HCT116 (cell line): ENCODE data around the gene UBXN10. TPM values are rescaled to one million over a fixed set of nuclear protein-coding genes. Genes with fewer than 3 reads are reported as not detected.

Source experiments
- ATAC-seq: fragments of 200-7000 bp; cut with Tn5 transposase; 2 replicates; pipeline ENCODE4 v1.9.1; 2020; ENCODE audit warnings: mild to moderate bottlenecking, moderate library complexity
- BruUV-seq: library from RNA; stranded (reverse); fragments of 400-500 nt; replicated peaks from 2 replicates; lab custom pipeline; 2021; lab: Mats Ljungman, UMichigan
- CTCF ChIA-PET: fragments of 300-600 bp; sonication (Branson Sonifier 250); formaldehyde crosslinking; loops from one replicate; lab custom pipeline; 2021; ENCODE audit warnings: antibody characterized with exemption; lab: Charles Lee
- POLR2A ChIA-PET: fragments of 300-600, 350-600 bp; sonication (Branson Sonifier 250); formaldehyde crosslinking; loops from one replicate; lab custom pipeline; 2021; ENCODE audit warnings: antibody characterized with exemption; lab: Charles Lee
- RAD21 ChIA-PET, 2 experiments: fragments of 300-600 bp; sonication (Branson Sonifier 250); formaldehyde crosslinking; loops; one replicate each; lab custom pipeline; 2023; ENCODE audit warnings: low total read pairs in 2 of 2; ENCODE audit not compliant: uncharacterized antibody in 2 of 2, unreplicated experiment in 2 of 2, low non-redundant PET in 1 of 2; lab: Charles Lee
- DNase-seq: peaks from one replicate; pipeline ENCODE4 v3.0.0-alpha.2; 2010; ENCODE audit warnings: low read depth, low spot score
- H2AFZ ChIP-seq: fragments of 200-600 bp; shearing (Covaris generic), sonication (generic); 2 replicates; pipeline ENCODE4 v1.6.1; 2017; ENCODE audit warnings: low read depth, mixed run types, mixed read lengths, antibody characterized with exemption, low read length; ENCODE audit not compliant: poor library complexity, severe bottlenecking
- H3K27ac ChIP-seq: 2 replicates; pipeline ENCODE4 v1.5.1; 2012; ENCODE audit warnings: low read depth, low read length
- H3K27me3 ChIP-seq: fragments of 200-600 bp; sonication (generic); 2 replicates; pipeline ENCODE4 v1.6.1; 2016; ENCODE audit warnings: mixed run types, low read length, mixed read lengths; ENCODE audit not compliant: insufficient read depth
- H3K36me3 ChIP-seq, 2 experiments: fragments of 200-500 bp in 1 of 2; fragments of 200-600 bp in 1 of 2; sonication (Bioruptor generic) in 1 of 2; sonication (generic) in 1 of 2; 2 replicates each; pipeline versions ENCODE4 v1.5.1 to v1.6.1; 2014 to 2016; ENCODE audit warnings: low read length in 2 of 2, inconsistent platforms in 1 of 2, mixed read lengths in 1 of 2, mixed run types in 1 of 2; ENCODE audit not compliant: insufficient read depth in 2 of 2, control insufficient read depth in 1 of 2
- H3K4me1 ChIP-seq, 2 experiments: fragments of 200-600 bp in 1 of 2; sonication (generic) in 1 of 2; 2 replicates each; pipeline versions ENCODE4 v1.5.1 to v1.6.1; 2012 to 2017; ENCODE audit warnings: low read length in 2 of 2, inconsistent platforms in 1 of 2, mild to moderate bottlenecking in 1 of 2, mixed read lengths in 1 of 2, mixed run types in 1 of 2, moderate library complexity in 1 of 2; ENCODE audit not compliant: insufficient read depth in 2 of 2, control insufficient read depth in 1 of 2
- H3K4me2 ChIP-seq: fragments of 200-600 bp; sonication (generic); 2 replicates; pipeline ENCODE4 v1.6.1; 2017; ENCODE audit warnings: mixed run types, low read length, mixed read lengths
- H3K4me3 ChIP-seq, 2 experiments: fragments of 200-600 bp in 1 of 2; sonication (generic) in 1 of 2; replicated peaks in 1 of 2; 2 replicates each; pipeline ENCODE4 v1.5.1; 2011 to 2016; ENCODE audit warnings: low read length in 2 of 2, control low read depth in 1 of 2, low read depth in 1 of 2, mild to moderate bottlenecking in 1 of 2, mixed read lengths in 1 of 2, mixed run types in 1 of 2
- H3K79me2 ChIP-seq: fragments of 200-600 bp; sonication (generic); 2 replicates; pipeline ENCODE4 v1.6.1; 2017; ENCODE audit warnings: mild to moderate bottlenecking, mixed run types, low read length, moderate library complexity, mixed read lengths; ENCODE audit not compliant: insufficient read depth
- H3K9ac ChIP-seq: fragments of 200-600 bp; sonication (generic); 2 replicates; pipeline ENCODE4 v1.6.1; 2016; ENCODE audit warnings: low read length, mixed read lengths
- H3K9me2 ChIP-seq: fragments of 200-600 bp; sonication (generic), shearing (Covaris generic); 2 replicates; pipeline ENCODE4 v1.6.1; 2017; ENCODE audit warnings: mixed run types, mild to moderate bottlenecking, moderate library complexity; ENCODE audit not compliant: insufficient read depth
- H3K9me3 ChIP-seq, 2 experiments: fragments of 200-500 bp in 1 of 2; fragments of 200-600 bp in 1 of 2; sonication (Bioruptor generic) in 1 of 2; sonication (generic) in 1 of 2; 2 replicates each; pipeline ENCODE4 v1.6.1; 2014 to 2017; ENCODE audit warnings: low read length in 2 of 2, mixed read lengths in 2 of 2, inconsistent platforms in 1 of 2, low read depth in 1 of 2, mild to moderate bottlenecking in 1 of 2, mixed run types in 1 of 2, moderate library complexity in 1 of 2; ENCODE audit not compliant: control insufficient read depth in 1 of 2, insufficient read depth in 1 of 2
- H4K20me1 ChIP-seq: fragments of 200-600 bp; sonication (generic), shearing (Covaris generic); 2 replicates; pipeline ENCODE4 v1.6.1; 2017; ENCODE audit warnings: mixed run types, mild to moderate bottlenecking, moderate library complexity; ENCODE audit not compliant: insufficient read depth
- ATF3 ChIP-seq: IDR thresholded peaks from 2 replicates; pipeline ENCODE4 v1.6.1; 2012
- CBX3 ChIP-seq: IDR thresholded peaks from 2 replicates; pipeline ENCODE4 v1.6.1; 2012; ENCODE audit warnings: low read depth
- CEBPB ChIP-seq: IDR thresholded peaks from 2 replicates; pipeline ENCODE4 v1.6.1; 2012; ENCODE audit warnings: low read depth
- CTCF ChIP-seq, 3 experiments: fragments of 200-600 bp in 1 of 3; sonication (generic) in 1 of 3; IDR thresholded peaks in 2 of 3; conservative IDR thresholded peaks in 1 of 3; 2 replicates each; pipeline ENCODE4 v1.5.1; 2012 to 2017; ENCODE audit warnings: low read depth in 2 of 3, low read length in 2 of 3, antibody characterized with exemption in 1 of 3, borderline replicate concordance in 1 of 3, control low read depth in 1 of 3, mild to moderate bottlenecking in 1 of 3, mixed read lengths in 1 of 3, mixed run types in 1 of 3, moderate library complexity in 1 of 3; ENCODE audit not compliant: insufficient read depth in 1 of 3
- EGR1 ChIP-seq: IDR thresholded peaks from 2 replicates; pipeline ENCODE4 v1.6.1; 2012; ENCODE audit warnings: low read depth
- EZH2phosphoT487 ChIP-seq: fragments of 200-600 bp; IDR thresholded peaks from 2 replicates; pipeline ENCODE4 v1.6.1; 2018; ENCODE audit warnings: antibody characterized with exemption, borderline replicate concordance
- FOSL1 ChIP-seq: IDR thresholded peaks from 2 replicates; pipeline ENCODE4 v1.6.1; 2012; ENCODE audit warnings: low read depth
- JUND ChIP-seq: IDR thresholded peaks from 2 replicates; pipeline ENCODE4 v1.6.1; 2012
- MAX ChIP-seq: IDR thresholded peaks from 2 replicates; pipeline ENCODE4 v1.6.1; 2012
- POLR2A ChIP-seq: IDR thresholded peaks from 2 replicates; pipeline ENCODE4 v1.7.0; 2011; ENCODE audit warnings: borderline replicate concordance; ENCODE audit not compliant: insufficient read depth, insufficient read length; ENCODE audit errors: extremely low read depth
- POLR2AphosphoS5 ChIP-seq: IDR thresholded peaks from 2 replicates; pipeline ENCODE4 v1.6.1; 2011; ENCODE audit warnings: mild to moderate bottlenecking, low read depth, low read length, moderate library complexity
- RAD21 ChIP-seq: IDR thresholded peaks from 2 replicates; pipeline ENCODE4 v1.6.1; 2012; ENCODE audit warnings: low read depth, mild to moderate bottlenecking
- REST ChIP-seq: IDR thresholded peaks from 2 replicates; pipeline ENCODE4 v1.6.1; 2012; ENCODE audit warnings: low read depth
- SP1 ChIP-seq: IDR thresholded peaks from 2 replicates; pipeline ENCODE4 v1.6.1; 2012; ENCODE audit warnings: low read depth
- SRF ChIP-seq: IDR thresholded peaks from 2 replicates; pipeline ENCODE4 v1.6.1; 2012; ENCODE audit warnings: low read depth
- TCF7L2 ChIP-seq: IDR thresholded peaks from 2 replicates; pipeline ENCODE4 v1.7.0; 2011; ENCODE audit warnings: borderline replicate concordance, inconsistent platforms; ENCODE audit not compliant: insufficient read depth, insufficient read length; ENCODE audit errors: extremely low read depth
- YY1 ChIP-seq: IDR thresholded peaks from 2 replicates; pipeline ENCODE4 v1.6.1; 2011; ENCODE audit warnings: low read length, low read depth, moderate library complexity, mild to moderate bottlenecking; ENCODE audit not compliant: insufficient replicate concordance; ENCODE audit errors: extremely low read depth
- ZNF274 ChIP-seq: fragments of 200-500 bp; sonication (Bioruptor generic); IDR thresholded peaks from 2 replicates; pipeline ENCODE4 v1.6.1; 2014; ENCODE audit warnings: mild to moderate bottlenecking, low read depth, low read length, inconsistent platforms
- intact Hi-C: fragments of 100-400 bp; cut with micrococcal nuclease; formaldehyde crosslinking; loops from 2 replicates; pipeline ENCODE4 v1.10.0; 2022
- total RNA-seq: library from RNA; stranded (reverse); gene quantifications from one replicate; pipeline ENCODE4 v1.2.1, GENCODE V29; 2021; ENCODE audit not compliant: unreplicated experiment

UBXN10 gene
- total RNA-seq, 1 experiment from 2014 or later = not detected

GRCh38 chr1:20199840-20200239 is 13.9 kb downstream of the UBXN10 start:
- H3K79me2 ChIP-seq = no peaks in the 10 kb centered on the region
- ChIA-PET POLR2A (no interaction called here), CTCF (no interaction called here), RAD21 (no interaction called here)
- no peaks in the 10 kb centered on the region for H3K9me2 ChIP-seq
- no peaks in the 10 kb centered on the region for H3K9me3 ChIP-seq
- no peaks in the 10 kb centered on the region for H4K20me1 ChIP-seq
- peaks cover 0 to 3% of the 10 kb centered on the region in 2 experiments; a peak in 1 of 4 replicates for H3K4me1 ChIP-seq
- DNase-seq (no peak), ATAC-seq (no peak)
- H3K4me3 ChIP-seq = no peak overlapping the region
- H2AFZ ChIP-seq = no peak overlapping the region
- H3K27me3 ChIP-seq = peaks cover 12% of the 10 kb centered on the region; the same call in 1 of the 2 replicates
- no peak for TF ChIP-seq YY1
- no peak for TF ChIP-seq RAD21
- TF ChIP-seq FOSL1 = no peak
- no peak for TF ChIP-seq MAX
- no peak for TF ChIP-seq ATF3
- no peak for TF ChIP-seq EZH2phosphoT487
- TF ChIP-seq SP1 = no peak
- TF ChIP-seq SRF = no peak
- TF ChIP-seq POLR2AphosphoS5 = no peak
- TF ChIP-seq JUND = no peak
- TF ChIP-seq TCF7L2 = no peak
- no peak for TF ChIP-seq CEBPB
- TF ChIP-seq CBX3 = no peak
- no peaks in the 10 kb centered on the region for H3K36me3 ChIP-seq
- no TSS peak for BruUV-seq
- H3K27ac ChIP-seq = no peak overlapping the region
- H3K9ac ChIP-seq = no peak overlapping the region
- no peak overlapping the region for H3K4me2 ChIP-seq
- intact Hi-C loops = no loop called here

GRCh38 chr1:20200966-20201365 is 15.1 kb downstream of the UBXN10 start:
- ChIA-PET CTCF (no interaction called here), POLR2A (no interaction called here)
- peaks cover 12% of the 10 kb centered on the region; the same call in 1 of the 2 replicates for H3K27me3 ChIP-seq
- TF ChIP-seq POLR2A = no peak
- TF ChIP-seq ZNF274 = no peak
- TF ChIP-seq JUND = no peak
- no peak for TF ChIP-seq CTCF (IDR thresholded peaks at IDR 0.05 in 2 of 3, conservative IDR thresholded peaks at IDR 0.05 in 1 of 3; ENCODE audit: borderline replicate concordance in 1 of 3, insufficient read depth in 1 of 3, low read depth in 2 of 3, low read length in 2 of 3)
- TF ChIP-seq REST = no peak
- no peak for TF ChIP-seq EGR1

More at GRCh38 chr1:20200966-20201365, 15.1 kb downstream of the UBXN10 start:
- RAD21 ChIA-PET = no interaction called here
- no peaks in the 10 kb centered on the region for H4K20me1 ChIP-seq
- no peaks in the 10 kb centered on the region for H3K36me3 ChIP-seq
- no peak overlapping the region for H3K4me3 ChIP-seq
- H3K4me1 ChIP-seq = no peaks in the 10 kb centered on the region
- H3K9ac ChIP-seq = no peak overlapping the region
- H3K27ac ChIP-seq = no peak overlapping the region
- H3K9me3 ChIP-seq = no peaks in the 10 kb centered on the region
- ATAC-seq (no peak), DNase-seq (no peak)
- no TSS peak for BruUV-seq
- H3K9me2 ChIP-seq = no peaks in the 10 kb centered on the region
- H3K79me2 ChIP-seq = no peaks in the 10 kb centered on the region
- H2AFZ ChIP-seq = no peak overlapping the region
- H3K4me2 ChIP-seq = no peak overlapping the region
- intact Hi-C loops = no loop called here
